RWPE2 (cell line): ENCODE measurements around the gene CHD1L.

Experiments
- ATAC-seq: fragments of 200-7000 bp; cut with Tn5 transposase; 3 replicates; pipeline ENCODE4 v1.9.1; 2021; ENCODE audit warnings: low read depth
- DNase-seq: peaks from one replicate; pipeline ENCODE4 v3.0.0-alpha.2; 2020; ENCODE audit warnings: low spot score
- H3K27ac ChIP-seq: fragments of 450-650 bp; 2 replicates; pipeline ENCODE4 v1.5.1; 2017; ENCODE audit warnings: mild to moderate bottlenecking; ENCODE audit not compliant: poor library complexity, severe bottlenecking
- H3K27me3 ChIP-seq: fragments of 250-450 bp; sonication (Bioruptor Pico); 2 replicates; pipeline ENCODE4 v1.5.1; 2021; ENCODE audit warnings: mild to moderate bottlenecking, moderate library complexity; ENCODE audit not compliant: insufficient read depth, poor library complexity, severe bottlenecking
- H3K36me3 ChIP-seq: fragments of 250-450 bp; sonication (Bioruptor Pico); 2 replicates; pipeline ENCODE4 v1.5.1; 2020; ENCODE audit warnings: low read depth, mild to moderate bottlenecking, moderate library complexity
- H3K4me1 ChIP-seq: fragments of 250-450 bp; sonication (Bioruptor Pico); 2 replicates; pipeline ENCODE4 v1.5.1; 2021; ENCODE audit warnings: mild to moderate bottlenecking, moderate library complexity; ENCODE audit not compliant: insufficient read depth, poor library complexity, severe bottlenecking
- H3K4me3 ChIP-seq: fragments of 250-450 bp; sonication (Bioruptor Pico); 2 replicates; pipeline ENCODE4 v1.5.1; 2021; ENCODE audit warnings: mild to moderate bottlenecking, moderate library complexity; ENCODE audit not compliant: severe bottlenecking
- H3K9me3 ChIP-seq: fragments of 250-450 bp; sonication (Bioruptor Pico); 2 replicates; pipeline ENCODE4 v1.5.1; 2021; ENCODE audit warnings: mild to moderate bottlenecking, moderate library complexity; ENCODE audit not compliant: severe bottlenecking
- CTCF ChIP-seq: fragments of 450-650 bp; IDR thresholded peaks from one replicate; pipeline ENCODE4 v1.5.1; 2017; ENCODE audit warnings: mild to moderate bottlenecking, moderate library complexity; ENCODE audit not compliant: poor library complexity, severe bottlenecking

Gene CHD1L

GRCh38 chr1:147211577-147211976, 30.9 kb upstream of the CHD1L start:
- H3K27me3 ChIP-seq = no peaks in the 10 kb centered on the region
- no peak for TF ChIP-seq CTCF
- no peaks in the 10 kb centered on the region for H3K4me1 ChIP-seq
- H3K4me3 ChIP-seq = no peak overlapping the region
- DNase-seq (no peak), ATAC-seq (no peak)
- no peaks in the 10 kb centered on the region for H3K9me3 ChIP-seq
- H3K27ac ChIP-seq = no peak overlapping the region
- H3K36me3 ChIP-seq = no peaks in the 10 kb centered on the region

- no peak overlapping the region for H3K4me3 ChIP-seq
- no peaks in the 10 kb centered on the region for H3K4me1 ChIP-seq
- H3K27me3 ChIP-seq = no peaks in the 10 kb centered on the region
- no peaks in the 10 kb centered on the region for H3K36me3 ChIP-seq
- DNase-seq (no peak), ATAC-seq (no peak)
- H3K9me3 ChIP-seq = no peaks in the 10 kb centered on the region
- H3K27ac ChIP-seq = no peak overlapping the region
- TF ChIP-seq CTCF = no peak
These were observed 29.2 kb upstream of the CHD1L start for GRCh38 chr1:147213271-147213670.

- Histone ChIP-seq H3K27ac (no peak overlapping the region), H3K27me3 (no peaks in the 10 kb centered on the region), H3K36me3 (no peaks in the 10 kb centered on the region), H3K4me3 (no peak overlapping the region), H3K9me3 (no peaks in the 10 kb centered on the region), H3K4me1 (no peaks in the 10 kb centered on the region)
- DNase-seq (no peak), ATAC-seq (no peak)
- TF ChIP-seq CTCF = no peak
These were observed 28.2 kb upstream of the CHD1L start for GRCh38 chr1:147214325-147214724.

- no peak for TF ChIP-seq CTCF
- H3K4me3 ChIP-seq = no peak overlapping the region
- no peaks in the 10 kb centered on the region for H3K4me1 ChIP-seq
- no peaks in the 10 kb centered on the region for H3K36me3 ChIP-seq
- H3K9me3 ChIP-seq = no peaks in the 10 kb centered on the region
- ATAC-seq (no peak), DNase-seq (no peak)
- no peaks in the 10 kb centered on the region for H3K27me3 ChIP-seq
- no peak overlapping the region for H3K27ac ChIP-seq
These were observed 27.5 kb upstream of the CHD1L start for GRCh38 chr1:147214842-147215539.

GRCh38 chr1:147215540-147215916, 27.0 kb upstream of the CHD1L start:
- DNase-seq = no peak
- TF ChIP-seq CTCF = no peak
- Histone ChIP-seq H3K27ac (no peak overlapping the region), H3K4me3 (no peak overlapping the region), H3K27me3 (no peaks in the 10 kb centered on the region), H3K9me3 (no peaks in the 10 kb centered on the region), H3K4me1 (no peaks in the 10 kb centered on the region), H3K36me3 (no peaks in the 10 kb centered on the region)
- no peak for ATAC-seq
